HEK293 (cell line): Measurements from ENCODE around the gene LUC7L.

Experiments
- CTCF ChIA-PET: fragments of 350-600 bp; formaldehyde crosslinking; extraction: SDS; loops from one replicate; lab custom pipeline; 2021; ENCODE audit warnings: antibody characterized with exemption; lab: Yijun Ruan, JAX
- POLR2A ChIA-PET: fragments of 300-600 bp; formaldehyde crosslinking; extraction: SDS; loops from one replicate; lab custom pipeline; 2020; ENCODE audit warnings: antibody characterized with exemption, inconsistent platforms; lab: Yijun Ruan, JAX
- H3K27ac ChIP-seq: fragments of 200-500 bp; sonication (Bioruptor generic); 2 replicates; pipeline ENCODE4 v1.5.1; 2014; ENCODE audit warnings: low read depth, low read length, control low read depth, inconsistent platforms; ENCODE audit errors: extremely low read depth
- H3K36me3 ChIP-seq, 2 experiments: fragments of 200-500 bp in 1 of 2; sonication (Bioruptor generic) in 1 of 2; 1 replicate in 1 of 2; 2 replicates in 1 of 2; pipeline ENCODE4 v1.5.1; 2014 to 2017; ENCODE audit warnings: inconsistent platforms in 2 of 2, low read length in 2 of 2; ENCODE audit not compliant: control insufficient read depth in 2 of 2, insufficient read depth in 1 of 2
- H3K4me1 ChIP-seq: fragments of 200-500 bp; sonication (Bioruptor generic); 2 replicates; pipeline ENCODE4 v1.5.1; 2014; ENCODE audit warnings: mild to moderate bottlenecking, low read length, inconsistent platforms; ENCODE audit not compliant: control insufficient read depth, insufficient read depth
- H3K4me3 ChIP-seq: 2 replicates; pipeline ENCODE4 v1.5.1; 2011; ENCODE audit warnings: low read depth, mild to moderate bottlenecking, control low read depth, low read length, moderate library complexity
- H3K9me3 ChIP-seq: fragments of 200-500 bp; sonication (Bioruptor generic); 2 replicates; pipeline ENCODE4 v1.5.1; 2014; ENCODE audit warnings: low read depth, low read length, inconsistent platforms; ENCODE audit not compliant: control insufficient read depth, insufficient read depth
- GFI1B ChIP-seq: fragments of 450-650 bp; formaldehyde crosslinking; IDR thresholded peaks from 2 replicates; pipeline ENCODE4 v1.5.1; 2016; ENCODE audit warnings: missing biosample characterization, missing genetic modification characterization
- GLIS2 ChIP-seq: fragments of 450-650 bp; formaldehyde crosslinking; IDR thresholded peaks from 2 replicates; pipeline ENCODE4 v1.5.1; 2016; ENCODE audit warnings: missing biosample characterization, missing genetic modification characterization
- OSR2 ChIP-seq: fragments of 450-650 bp; formaldehyde crosslinking; IDR thresholded peaks from 2 replicates; pipeline ENCODE4 v1.5.1; 2016; ENCODE audit warnings: missing biosample characterization, missing genetic modification characterization
- SALL2 ChIP-seq: fragments of 450-650 bp; formaldehyde crosslinking; IDR thresholded peaks from 2 replicates; pipeline ENCODE4 v1.5.0; 2017; ENCODE audit warnings: missing biosample characterization, mild to moderate bottlenecking, missing genetic modification characterization, borderline replicate concordance
- SETDB1 ChIP-seq: IDR thresholded peaks from one replicate; pipeline ENCODE4 v1.6.1; 2017; ENCODE audit warnings: mild to moderate bottlenecking, low read length, moderate library complexity, mixed read lengths; ENCODE audit not compliant: insufficient read length
- ZBTB1 ChIP-seq: fragments of 450-650 bp; formaldehyde crosslinking; IDR thresholded peaks from 2 replicates; pipeline ENCODE4 v1.5.1; 2016; ENCODE audit warnings: missing biosample characterization, missing genetic modification characterization
- ZFP37 ChIP-seq: fragments of 450-650 bp; formaldehyde crosslinking; IDR thresholded peaks from 2 replicates; pipeline ENCODE4 v1.5.1; 2016; ENCODE audit warnings: missing biosample characterization, missing genetic modification characterization
- ZIC2 ChIP-seq: fragments of 450-650 bp; formaldehyde crosslinking; IDR thresholded peaks from 2 replicates; pipeline ENCODE4 v1.5.1; 2016; ENCODE audit warnings: missing biosample characterization, missing genetic modification characterization
- ZNF121 ChIP-seq: fragments of 450-650 bp; formaldehyde crosslinking; IDR thresholded peaks from 2 replicates; pipeline ENCODE4 v1.5.1; 2016; ENCODE audit warnings: missing biosample characterization, missing genetic modification characterization
- ZNF292 ChIP-seq: fragments of 450-650 bp; formaldehyde crosslinking; IDR thresholded peaks from 2 replicates; pipeline ENCODE4 v1.5.1; 2016; ENCODE audit warnings: low read depth, missing biosample characterization, missing genetic modification characterization, borderline replicate concordance
- ZNF423 ChIP-seq: fragments of 450-650 bp; formaldehyde crosslinking; IDR thresholded peaks from 2 replicates; pipeline ENCODE4 v1.5.1; 2016; ENCODE audit warnings: missing biosample characterization, missing genetic modification characterization
- ZNF530 ChIP-seq: fragments of 450-650 bp; formaldehyde crosslinking; IDR thresholded peaks from 2 replicates; pipeline ENCODE4 v1.5.1; 2016; ENCODE audit warnings: low read depth, missing biosample characterization, missing genetic modification characterization
- ZNF549 ChIP-seq: fragments of 450-650 bp; IDR thresholded peaks from 2 replicates; pipeline ENCODE4 v1.5.1; 2018; ENCODE audit warnings: missing biosample characterization, missing genetic modification characterization, mild to moderate bottlenecking, inconsistent platforms, moderate library complexity
- ZNF596 ChIP-seq: fragments of 450-650 bp; IDR thresholded peaks from 2 replicates; pipeline ENCODE4 v1.5.0; 2018; ENCODE audit warnings: missing biosample characterization, mild to moderate bottlenecking, missing genetic modification characterization, moderate library complexity
- ZNF624 ChIP-seq: fragments of 450-650 bp; formaldehyde crosslinking; IDR thresholded peaks from 2 replicates; pipeline ENCODE4 v1.5.1; 2017; ENCODE audit warnings: missing biosample characterization, missing genetic modification characterization
- ZNF701 ChIP-seq: fragments of 450-650 bp; formaldehyde crosslinking; IDR thresholded peaks from 2 replicates; pipeline ENCODE4 v1.5.1; 2016; ENCODE audit warnings: missing biosample characterization, missing genetic modification characterization
- ZXDB ChIP-seq: fragments of 450-650 bp; formaldehyde crosslinking; IDR thresholded peaks from 2 replicates; pipeline ENCODE4 v1.5.1; 2016; ENCODE audit warnings: missing biosample characterization, missing genetic modification characterization
- TF ChIP-seq, protein P1 (sequence below): fragments of 450-650 bp; formaldehyde crosslinking; IDR thresholded peaks from 2 replicates; pipeline ENCODE4 v1.5.1; 2017; ENCODE audit warnings: missing biosample characterization, missing genetic modification characterization
- TF ChIP-seq, protein P2 (sequence below): fragments of 450-650 bp; formaldehyde crosslinking; IDR thresholded peaks from 2 replicates; pipeline ENCODE4 v1.5.1; 2016; ENCODE audit warnings: missing biosample characterization, missing genetic modification characterization
- TF ChIP-seq, protein P3 (sequence below): fragments of 450-650 bp; formaldehyde crosslinking; IDR thresholded peaks from 2 replicates; pipeline ENCODE4 v1.5.1; 2016; ENCODE audit warnings: missing biosample characterization, missing genetic modification characterization
- TF ChIP-seq, protein P4 (sequence below): IDR thresholded peaks from 2 replicates; pipeline ENCODE4 v1.6.1; 2011; ENCODE audit warnings: mild to moderate bottlenecking, low read depth, low read length, borderline replicate concordance
- TF ChIP-seq, protein P5 (sequence below): fragments of 450-650 bp; formaldehyde crosslinking; IDR thresholded peaks from 2 replicates; pipeline ENCODE4 v1.5.1; 2016; ENCODE audit warnings: missing biosample characterization, missing genetic modification characterization, borderline replicate concordance
- TF ChIP-seq, protein P6 (sequence below): fragments of 450-650 bp; formaldehyde crosslinking; IDR thresholded peaks from 2 replicates; pipeline ENCODE4 v1.5.1; 2016; ENCODE audit warnings: missing biosample characterization, missing genetic modification characterization

Gene LUC7L

DNA sequence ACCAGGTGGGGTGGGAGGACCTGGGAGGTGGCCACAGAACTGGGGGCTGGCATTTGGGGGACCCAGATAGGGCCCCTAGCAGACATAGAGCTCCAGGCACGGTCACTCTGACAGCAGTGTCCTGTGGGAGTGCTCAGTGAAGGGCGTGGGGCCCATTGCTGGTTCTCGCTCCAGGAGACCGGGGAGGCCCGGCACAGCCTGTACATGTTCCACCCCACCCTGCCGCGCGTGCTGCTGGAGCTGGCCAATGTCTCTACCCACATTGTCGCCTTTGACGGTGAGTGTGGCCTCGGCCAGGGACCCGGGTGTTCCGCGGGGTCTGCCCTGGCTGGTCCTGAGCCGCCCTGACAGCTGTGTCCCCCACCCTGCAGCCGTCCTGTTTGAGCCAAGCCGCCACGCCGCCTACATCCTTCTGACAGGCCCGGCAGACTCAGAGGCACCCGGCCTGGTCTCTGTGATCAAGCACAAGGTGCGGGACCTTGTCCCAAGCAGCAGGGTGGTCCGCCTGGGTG lies 35.2 kb upstream of the LUC7L start:
- no peak overlapping the region for H3K4me3 ChIP-seq
- peaks cover 0 to 48% of the 10 kb centered on the region in 2 experiments; a peak in 1 of 3 replicates for H3K36me3 ChIP-seq
- TF ChIP-seq ZNF596 (tag by site-specific recombination) (no peak), ZNF549 (tag by site-specific recombination) (no peak), ZNF530 (tag by site-specific recombination) (no peak), OSR2 (tag by site-specific recombination) (no peak), ZIC2 (tag by site-specific recombination) (no peak), ZNF701 (no peak), GFI1B (tag by site-specific recombination) (no peak), GLIS2 (tag by site-specific recombination) (no peak), SETDB1 (no peak)
- TF ChIP-seq, protein P1, sequence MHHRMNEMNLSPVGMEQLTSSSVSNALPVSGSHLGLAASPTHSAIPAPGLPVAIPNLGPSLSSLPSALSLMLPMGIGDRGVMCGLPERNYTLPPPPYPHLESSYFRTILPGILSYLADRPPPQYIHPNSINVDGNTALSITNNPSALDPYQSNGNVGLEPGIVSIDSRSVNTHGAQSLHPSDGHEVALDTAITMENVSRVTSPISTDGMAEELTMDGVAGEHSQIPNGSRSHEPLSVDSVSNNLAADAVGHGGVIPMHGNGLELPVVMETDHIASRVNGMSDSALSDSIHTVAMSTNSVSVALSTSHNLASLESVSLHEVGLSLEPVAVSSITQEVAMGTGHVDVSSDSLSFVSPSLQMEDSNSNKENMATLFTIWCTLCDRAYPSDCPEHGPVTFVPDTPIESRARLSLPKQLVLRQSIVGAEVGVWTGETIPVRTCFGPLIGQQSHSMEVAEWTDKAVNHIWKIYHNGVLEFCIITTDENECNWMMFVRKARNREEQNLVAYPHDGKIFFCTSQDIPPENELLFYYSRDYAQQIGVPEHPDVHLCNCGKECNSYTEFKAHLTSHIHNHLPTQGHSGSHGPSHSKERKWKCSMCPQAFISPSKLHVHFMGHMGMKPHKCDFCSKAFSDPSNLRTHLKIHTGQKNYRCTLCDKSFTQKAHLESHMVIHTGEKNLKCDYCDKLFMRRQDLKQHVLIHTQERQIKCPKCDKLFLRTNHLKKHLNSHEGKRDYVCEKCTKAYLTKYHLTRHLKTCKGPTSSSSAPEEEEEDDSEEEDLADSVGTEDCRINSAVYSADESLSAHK (tag by site-specific recombination) = no peak
- TF ChIP-seq, protein P2, sequence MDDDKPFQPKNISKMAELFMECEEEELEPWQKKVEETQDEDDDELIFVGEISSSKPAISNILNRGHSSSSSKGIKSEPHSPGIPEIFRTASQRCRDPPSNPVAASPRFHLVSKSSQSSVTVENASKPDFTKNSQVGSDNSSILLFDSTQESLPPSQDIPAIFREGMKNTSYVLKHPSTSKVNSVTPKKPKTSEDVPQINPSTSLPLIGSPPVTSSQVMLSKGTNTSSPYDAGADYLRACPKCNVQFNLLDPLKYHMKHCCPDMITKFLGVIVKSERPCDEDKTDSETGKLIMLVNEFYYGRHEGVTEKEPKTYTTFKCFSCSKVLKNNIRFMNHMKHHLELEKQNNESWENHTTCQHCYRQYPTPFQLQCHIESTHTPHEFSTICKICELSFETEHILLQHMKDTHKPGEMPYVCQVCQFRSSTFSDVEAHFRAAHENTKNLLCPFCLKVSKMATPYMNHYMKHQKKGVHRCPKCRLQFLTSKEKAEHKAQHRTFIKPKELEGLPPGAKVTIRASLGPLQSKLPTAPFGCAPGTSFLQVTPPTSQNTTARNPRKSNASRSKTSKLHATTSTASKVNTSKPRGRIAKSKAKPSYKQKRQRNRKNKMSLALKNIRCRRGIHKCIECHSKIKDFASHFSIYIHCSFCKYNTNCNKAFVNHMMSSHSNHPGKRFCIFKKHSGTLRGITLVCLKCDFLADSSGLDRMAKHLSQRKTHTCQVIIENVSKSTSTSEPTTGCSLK = no peak
- TF ChIP-seq, protein P3, sequence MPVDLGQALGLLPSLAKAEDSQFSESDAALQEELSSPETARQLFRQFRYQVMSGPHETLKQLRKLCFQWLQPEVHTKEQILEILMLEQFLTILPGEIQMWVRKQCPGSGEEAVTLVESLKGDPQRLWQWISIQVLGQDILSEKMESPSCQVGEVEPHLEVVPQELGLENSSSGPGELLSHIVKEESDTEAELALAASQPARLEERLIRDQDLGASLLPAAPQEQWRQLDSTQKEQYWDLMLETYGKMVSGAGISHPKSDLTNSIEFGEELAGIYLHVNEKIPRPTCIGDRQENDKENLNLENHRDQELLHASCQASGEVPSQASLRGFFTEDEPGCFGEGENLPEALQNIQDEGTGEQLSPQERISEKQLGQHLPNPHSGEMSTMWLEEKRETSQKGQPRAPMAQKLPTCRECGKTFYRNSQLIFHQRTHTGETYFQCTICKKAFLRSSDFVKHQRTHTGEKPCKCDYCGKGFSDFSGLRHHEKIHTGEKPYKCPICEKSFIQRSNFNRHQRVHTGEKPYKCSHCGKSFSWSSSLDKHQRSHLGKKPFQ (tag by site-specific recombination) = no peak
- TF ChIP-seq, protein P4, sequence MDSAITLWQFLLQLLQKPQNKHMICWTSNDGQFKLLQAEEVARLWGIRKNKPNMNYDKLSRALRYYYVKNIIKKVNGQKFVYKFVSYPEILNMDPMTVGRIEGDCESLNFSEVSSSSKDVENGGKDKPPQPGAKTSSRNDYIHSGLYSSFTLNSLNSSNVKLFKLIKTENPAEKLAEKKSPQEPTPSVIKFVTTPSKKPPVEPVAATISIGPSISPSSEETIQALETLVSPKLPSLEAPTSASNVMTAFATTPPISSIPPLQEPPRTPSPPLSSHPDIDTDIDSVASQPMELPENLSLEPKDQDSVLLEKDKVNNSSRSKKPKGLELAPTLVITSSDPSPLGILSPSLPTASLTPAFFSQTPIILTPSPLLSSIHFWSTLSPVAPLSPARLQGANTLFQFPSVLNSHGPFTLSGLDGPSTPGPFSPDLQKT = no peak
- TF ChIP-seq, all 188 proteins: peak for 0
- ChIA-PET CTCF (interaction anchor here (0.7 kb wide), 1 partner anchor 146 kb away, joined by 3 read pairs; no protein-coding TSS in a partner anchor), POLR2A (interaction anchor here (1.1 kb wide), 1 partner anchor 30 kb away, joined by 4 read pairs; the partner anchor contains the start of gene FAM234A)
- no peaks in the 10 kb centered on the region for H3K9me3 ChIP-seq
- no peak overlapping the region for H3K27ac ChIP-seq
- no peaks in the 10 kb centered on the region for H3K4me1 ChIP-seq

DNA sequence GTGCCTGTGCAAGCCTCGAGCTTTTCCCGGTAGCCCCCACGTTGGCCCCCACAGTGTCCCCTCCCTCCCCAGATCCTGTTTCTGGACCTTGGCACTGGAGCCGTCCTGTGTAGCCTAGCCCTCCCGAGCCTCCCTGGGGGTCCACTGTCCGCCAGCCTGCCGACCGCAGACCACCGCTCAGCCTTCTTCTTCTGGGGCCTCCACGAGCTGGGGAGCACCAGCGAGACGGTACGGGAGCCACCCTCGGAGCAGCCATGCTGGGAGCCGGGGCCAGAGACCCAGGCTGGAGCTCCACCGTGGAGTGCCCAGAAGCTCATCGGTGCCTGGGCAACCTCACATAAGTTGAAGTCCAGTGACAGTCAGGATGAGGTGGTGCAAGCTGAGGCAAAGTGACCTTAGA lies 34.7 kb upstream of the LUC7L start:
- Histone ChIP-seq H3K4me1 (no peaks in the 10 kb centered on the region), H3K9me3 (no peaks in the 10 kb centered on the region), H3K36me3 (peaks cover 0 to 54% of the 10 kb centered on the region in 2 experiments; a peak in 1 of 3 replicates), H3K4me3 (no peak overlapping the region), H3K27ac (no peak overlapping the region)
- CTCF ChIA-PET = interaction anchor here (0.7 kb wide), 1 partner anchor 146 kb away, joined by 3 read pairs; no protein-coding TSS in a partner anchor
- POLR2A ChIA-PET = interaction anchor here (1.1 kb wide), 1 partner anchor 29 kb away, joined by 4 read pairs; the partner anchor contains the start of gene FAM234A
- TF ChIP-seq ZXDB (tag by site-specific recombination) = no peak
- TF ChIP-seq ZNF292 (tag by site-specific recombination) = no peak
- no peak for TF ChIP-seq ZNF624 (tag by site-specific recombination)
- TF ChIP-seq ZNF121 (tag by site-specific recombination) = no peak
- TF ChIP-seq ZBTB1 (tag by site-specific recombination) = no peak
- TF ChIP-seq ZFP37 (tag by site-specific recombination) = no peak
- TF ChIP-seq, protein P5, sequence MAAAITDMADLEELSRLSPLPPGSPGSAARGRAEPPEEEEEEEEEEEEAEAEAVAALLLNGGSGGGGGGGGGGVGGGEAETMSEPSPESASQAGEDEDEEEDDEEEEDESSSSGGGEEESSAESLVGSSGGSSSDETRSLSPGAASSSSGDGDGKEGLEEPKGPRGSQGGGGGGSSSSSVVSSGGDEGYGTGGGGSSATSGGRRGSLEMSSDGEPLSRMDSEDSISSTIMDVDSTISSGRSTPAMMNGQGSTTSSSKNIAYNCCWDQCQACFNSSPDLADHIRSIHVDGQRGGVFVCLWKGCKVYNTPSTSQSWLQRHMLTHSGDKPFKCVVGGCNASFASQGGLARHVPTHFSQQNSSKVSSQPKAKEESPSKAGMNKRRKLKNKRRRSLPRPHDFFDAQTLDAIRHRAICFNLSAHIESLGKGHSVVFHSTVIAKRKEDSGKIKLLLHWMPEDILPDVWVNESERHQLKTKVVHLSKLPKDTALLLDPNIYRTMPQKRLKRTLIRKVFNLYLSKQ (tag by site-specific recombination) = no peak
- TF ChIP-seq SALL2 (tag by site-specific recombination) = no peak
- TF ChIP-seq ZNF423 (tag by site-specific recombination) = no peak
- TF ChIP-seq, protein P6, sequence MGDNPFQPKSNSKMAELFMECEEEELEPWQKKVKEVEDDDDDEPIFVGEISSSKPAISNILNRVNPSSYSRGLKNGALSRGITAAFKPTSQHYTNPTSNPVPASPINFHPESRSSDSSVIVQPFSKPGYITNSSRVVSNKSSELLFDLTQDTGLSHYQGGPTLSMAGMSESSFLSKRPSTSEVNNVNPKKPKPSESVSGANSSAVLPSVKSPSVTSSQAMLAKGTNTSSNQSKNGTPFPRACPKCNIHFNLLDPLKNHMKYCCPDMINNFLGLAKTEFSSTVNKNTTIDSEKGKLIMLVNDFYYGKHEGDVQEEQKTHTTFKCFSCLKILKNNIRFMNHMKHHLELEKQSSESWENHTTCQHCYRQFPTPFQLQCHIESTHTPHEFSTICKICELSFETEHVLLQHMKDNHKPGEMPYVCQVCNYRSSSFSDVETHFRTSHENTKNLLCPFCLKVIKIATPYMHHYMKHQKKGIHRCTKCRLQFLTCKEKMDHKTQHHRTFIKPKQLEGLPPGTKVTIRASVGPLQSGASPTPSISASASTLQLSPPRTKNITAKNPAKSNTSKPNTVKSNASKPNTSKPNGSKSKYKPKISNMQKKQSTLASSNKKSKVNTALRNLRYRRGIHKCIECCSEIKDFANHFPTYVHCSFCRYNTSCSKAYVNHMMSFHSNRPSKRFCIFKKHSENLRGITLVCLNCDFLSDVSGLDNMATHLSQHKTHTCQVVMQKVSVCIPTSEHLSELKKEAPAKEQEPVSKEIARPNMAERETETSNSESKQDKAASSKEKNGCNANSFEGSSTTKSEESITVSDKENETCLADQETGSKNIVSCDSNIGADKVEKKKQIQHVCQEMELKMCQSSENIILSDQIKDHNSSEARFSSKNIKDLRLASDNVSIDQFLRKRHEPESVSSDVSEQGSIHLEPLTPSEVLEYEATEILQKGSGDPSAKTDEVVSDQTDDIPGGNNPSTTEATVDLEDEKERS = no peak
